22Rv1 (cell line): Measurements from ENCODE around the gene GABRR2.

Experiments used
- CTCF ChIP-seq: fragments of 450-650 bp; IDR thresholded peaks from 2 replicates; pipeline ENCODE4 v1.5.1; 2017; ENCODE audit warnings: mild to moderate bottlenecking
- ZFX ChIP-seq: fragments of 450-650 bp; IDR thresholded peaks from 2 replicates; pipeline ENCODE4 v1.6.1; 2017; ENCODE audit warnings: antibody characterized with exemption, borderline replicate concordance

GRCh38 chr6:89298680-89299465 is 16.2 kb downstream of the GABRR2 start:
- TF ChIP-seq CTCF (no peak), ZFX (no peak)
